Stimulated activated CD4-positive, alpha-beta T cell treated with anti-CD3 and anti-CD28 coated beads, Interleukin-15, amount 100 ng/mL, for 1 hour (primary cell): ENCODE data around the gene TMEM209.
A peak's percentile ranks its signal among the peaks of the same experiment; 100 is the strongest.

Source experiments
- DNase-seq, 2 donors: peaks; one replicate each; pipeline ENCODE4 v3.0.0-alpha.2; 2020; ENCODE audit warnings: low read depth in 1 of 2, low spot score in 1 of 2

The TMEM209 gene

GRCh38 chr7:130144312-130145171, 60.7 kb downstream of the TMEM209 start:
- no peak for DNase-seq

- DNase-seq, result no peak
These were observed 61.3 kb downstream of the TMEM209 start for GRCh38 chr7:130143986-130144311.

GRCh38 chr7:130143334-130143732, 61.9 kb downstream of the TMEM209 start:
- no peak for DNase-seq

GRCh38 chr7:130142654-130143333, 62.4 kb downstream of the TMEM209 start:
- DNase-seq, result no peak

GRCh38 chr7:130141884-130142653, 63.1 kb downstream of the TMEM209 start:
- no peak for DNase-seq

GRCh38 chr7:130141161-130141883, 63.9 kb downstream of the TMEM209 start:
- DNase-seq, result peak in 1 of 2 donors; percentile 31

- DNase-seq, result no peak
These were observed 64.5 kb downstream of the TMEM209 start for GRCh38 chr7:130140551-130141160.

GRCh38 chr7:130139193-130139960, 65.8 kb downstream of the TMEM209 start:
- no peak for DNase-seq

GRCh38 chr7:130137207-130137606, 68.0 kb downstream of the TMEM209 start:
- DNase-seq, result no peak

GRCh38 chr7:130136579-130137167, 68.5 kb downstream of the TMEM209 start:
- DNase-seq, result no peak

- no peak for DNase-seq
These were observed 69.7 kb downstream of the TMEM209 start for GRCh38 chr7:130135208-130136205.

- DNase-seq, result no peak
These were observed 70.5 kb downstream of the TMEM209 start for GRCh38 chr7:130134726-130135125.

- no peak for DNase-seq
These were observed 71.0 kb downstream of the TMEM209 start for GRCh38 chr7:130134106-130134636.

GRCh38 chr7:130133029-130133782, 72.0 kb downstream of the TMEM209 start:
- DNase-seq, result no peak

GRCh38 chr7:130131964-130132875, 73.0 kb downstream of the TMEM209 start:
- no peak for DNase-seq

- DNase-seq, result no peak
These were observed 73.9 kb downstream of the TMEM209 start for GRCh38 chr7:130131191-130131834.
